Sigmoid colon (tissue), 4 donors: ENCODE data around the gene STX7.

Experiments used
- CTCF ChIP-seq, 4 experiments: fragments of 450-650 bp in 3 of 4; fragments of 200-600 bp in 1 of 4; IDR thresholded peaks; one replicate each; pipeline ENCODE4 v1.5.1; 2016 to 2019; ENCODE audit warnings: antibody characterized with exemption in 4 of 4, mild to moderate bottlenecking in 3 of 4, moderate library complexity in 2 of 4
- EP300 ChIP-seq, 4 donors: sonication (generic); formaldehyde crosslinking; IDR thresholded peaks; one replicate each; pipeline ENCODE4 v1.6.1; 2017; ENCODE audit warnings: antibody characterized with exemption in 4 of 4

GRCh38 chr6:132490478-132491204, 22.3 kb downstream of the STX7 start:
- TF ChIP-seq CTCF (IDR thresholded peaks at IDR 0.05), result no peak
- no peak for TF ChIP-seq EP300 (IDR thresholded peaks at IDR 0.05)
